Colon (tissue), 2 donors: ENCODE measurements around the gene TNP2.

Experiments
- FAIRE-seq: peaks from 2 replicates; lab custom pipeline; 2012; peaks lifted over from hg19 to GRCh38; lab: Jason Lieb, UNC
- donor health status: control.
- donor health status: control.

The TNP2 gene

DNA sequence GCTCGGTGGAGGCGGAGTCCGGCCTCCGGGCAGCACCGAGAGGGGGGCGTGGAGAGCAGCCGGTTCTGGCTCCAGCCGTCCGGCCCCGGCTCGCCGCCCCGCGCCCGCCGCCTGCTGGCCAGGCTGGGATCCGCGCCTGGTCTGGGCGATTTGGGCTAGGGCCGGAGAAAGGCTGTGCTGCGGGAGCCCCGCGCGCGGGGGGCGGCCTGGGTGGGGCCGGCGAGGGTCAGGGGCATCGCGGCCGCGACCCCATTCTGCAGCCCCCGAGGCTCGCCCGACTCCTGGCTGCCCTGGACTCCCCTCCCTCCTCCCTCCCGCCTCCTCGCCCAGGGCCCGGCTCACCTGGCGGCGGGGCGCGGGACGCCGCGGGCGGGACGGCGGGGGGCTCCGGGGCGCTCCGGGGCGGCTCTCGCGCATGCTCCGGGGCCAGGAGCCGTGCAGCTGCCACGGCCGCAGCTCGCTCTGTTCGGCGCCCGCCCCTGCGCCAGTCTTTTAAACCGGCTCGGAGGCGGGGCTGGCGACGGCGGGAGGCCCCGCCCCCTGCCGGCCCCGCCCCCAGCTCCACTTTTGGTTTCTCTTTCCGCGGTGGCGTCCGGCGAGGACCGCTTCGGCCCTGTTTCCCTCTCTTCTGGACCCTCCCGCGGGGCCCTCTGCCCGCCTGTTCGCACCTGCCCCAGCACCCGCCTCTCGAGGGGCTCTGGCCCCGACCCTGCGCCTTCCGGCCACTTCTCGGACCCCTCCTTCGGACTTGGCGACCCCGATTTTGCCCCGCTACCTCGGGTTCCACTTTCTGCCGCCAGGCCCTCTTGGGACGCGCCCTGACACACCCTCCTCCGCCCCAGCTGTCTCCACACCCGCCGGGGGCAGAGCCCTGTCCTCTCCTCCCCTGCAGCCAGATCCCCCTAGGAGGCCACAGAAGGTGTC, 13.1 kb downstream of the TNP2 start, which contains the start of gene SOCS1:
Gene SOCS1, minus strand, starts transcription at position 468 of the 924 bp plus-strand sequence. CDS start 726 bp downstream, outside the sequence.
- FAIRE-seq = no peak

DNA sequence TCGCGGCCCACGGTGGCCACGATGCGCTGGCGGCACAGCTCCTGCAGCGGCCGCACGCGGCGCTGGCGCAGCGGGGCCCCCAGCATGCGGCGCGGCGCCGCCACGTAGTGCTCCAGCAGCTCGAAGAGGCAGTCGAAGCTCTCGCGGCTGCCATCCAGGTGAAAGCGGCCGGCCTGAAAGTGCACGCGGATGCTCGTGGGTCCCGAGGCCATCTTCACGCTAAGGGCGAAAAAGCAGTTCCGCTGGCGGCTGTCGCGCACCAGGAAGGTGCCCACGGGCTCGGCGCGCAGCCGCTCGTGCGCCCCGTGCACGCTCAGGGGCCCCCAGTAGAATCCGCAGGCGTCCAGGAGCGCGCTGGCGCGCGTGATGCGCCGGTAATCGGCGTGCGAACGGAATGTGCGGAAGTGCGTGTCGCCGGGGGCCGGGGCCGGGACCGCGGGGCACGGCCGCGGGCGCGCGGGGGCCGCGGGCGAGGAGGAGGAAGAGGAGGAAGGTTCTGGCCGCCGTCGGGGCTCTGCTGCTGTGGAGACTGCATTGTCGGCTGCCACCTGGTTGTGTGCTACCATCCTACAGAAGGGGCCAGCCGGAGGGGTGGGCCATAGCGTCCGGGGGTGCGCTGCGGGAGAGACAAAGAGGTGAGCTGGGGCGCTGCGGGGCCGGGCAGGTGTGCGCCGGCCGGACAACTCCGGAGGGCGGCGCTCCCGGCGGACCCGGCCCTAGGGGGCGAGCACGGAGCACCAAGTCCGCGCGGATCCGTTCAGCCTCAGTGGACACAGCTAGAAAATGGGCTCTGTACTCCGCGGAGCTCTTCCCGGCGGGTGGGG, 14.0 kb downstream of the TNP2 start:
- no peak for FAIRE-seq

DNA sequence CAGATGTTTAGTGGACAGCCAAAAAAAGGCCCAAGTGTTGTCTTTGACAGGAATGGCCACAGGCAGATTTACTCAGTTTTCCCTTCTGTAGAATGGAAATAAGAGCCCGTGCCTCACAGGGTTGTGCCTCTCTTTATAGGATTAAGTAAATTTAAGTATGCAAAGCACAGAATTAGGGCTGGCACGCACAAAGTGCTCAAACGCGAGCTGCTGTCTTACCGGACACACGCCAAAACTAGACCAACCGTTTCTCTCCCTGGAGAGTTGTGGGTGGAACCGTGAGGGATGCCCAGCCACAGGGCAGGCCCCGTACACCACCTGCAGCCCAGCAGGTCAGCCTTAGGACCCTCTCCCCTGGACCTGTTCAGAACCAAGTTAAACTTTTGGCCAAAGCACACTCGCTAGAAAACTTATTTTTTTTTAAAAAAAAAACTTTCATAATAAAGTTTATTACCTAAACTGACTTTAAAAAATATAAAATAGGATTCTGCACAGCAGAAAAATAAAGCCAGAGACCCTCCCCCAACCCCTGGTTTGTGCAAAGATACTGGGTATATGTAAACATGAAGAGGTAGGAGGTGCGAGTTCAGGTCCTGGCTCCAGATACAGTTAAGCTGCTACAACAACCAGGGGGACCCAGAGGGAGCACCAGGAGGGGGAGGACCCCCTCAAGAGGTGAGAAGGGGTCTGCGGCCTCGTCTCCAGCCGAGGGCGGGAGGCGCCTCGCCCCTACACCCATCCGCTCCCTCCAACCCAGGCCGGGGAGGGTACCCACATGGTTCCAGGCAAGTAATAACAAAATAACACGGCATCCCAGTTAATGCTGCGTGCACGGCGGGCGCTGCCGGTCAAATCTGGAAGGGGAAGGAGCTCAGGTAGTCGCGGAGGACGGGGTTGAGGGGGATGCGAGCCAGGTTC, 14.9 kb downstream of the TNP2 start:
- no peak for FAIRE-seq

DNA sequence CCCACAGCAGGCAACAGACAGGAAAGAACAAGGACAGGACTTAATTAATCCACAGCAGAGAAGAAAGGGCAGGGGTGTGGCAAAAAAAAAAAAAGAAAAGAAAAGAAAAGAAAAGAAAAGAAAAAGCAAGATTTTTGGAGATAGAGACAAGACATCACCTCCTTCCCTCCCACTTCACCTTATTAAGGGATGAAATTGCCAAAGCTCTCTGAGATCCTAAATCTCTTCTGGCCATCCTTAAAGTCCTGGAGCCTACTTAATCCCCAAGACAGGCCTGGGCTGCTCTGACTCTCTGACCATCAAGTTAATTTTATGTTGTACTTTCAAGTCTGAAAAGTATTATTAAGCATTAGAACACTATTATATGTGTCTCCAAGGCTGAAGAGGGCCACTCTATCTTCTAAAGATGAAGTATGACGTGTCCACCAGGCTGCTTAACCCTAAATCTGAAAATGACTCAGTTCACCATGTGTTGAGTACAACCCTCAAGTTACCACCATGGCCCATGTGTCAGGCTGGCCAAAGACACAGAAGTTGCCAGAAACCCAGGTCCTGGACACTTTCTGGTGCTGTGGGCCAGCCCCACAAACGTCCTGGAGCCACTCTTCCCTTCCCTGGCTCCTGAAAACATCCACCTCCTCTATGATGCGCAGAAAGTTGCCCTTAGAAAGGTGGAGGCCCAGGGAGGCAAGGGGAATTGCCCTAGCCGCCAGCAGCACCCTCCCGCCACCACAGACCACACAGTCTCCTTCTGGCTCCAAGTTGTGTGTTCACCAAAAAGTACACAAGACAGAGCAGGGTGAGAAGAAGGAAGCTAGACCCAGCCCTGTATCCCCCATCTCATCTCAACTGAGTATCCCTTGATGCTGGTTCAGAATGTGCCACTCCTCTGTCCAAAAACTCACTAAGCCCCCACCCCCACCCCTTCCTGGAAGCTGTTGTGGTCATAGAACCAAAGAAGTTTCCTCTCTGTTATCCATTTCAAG, 15.8 kb downstream of the TNP2 start:
- no peak for FAIRE-seq

DNA sequence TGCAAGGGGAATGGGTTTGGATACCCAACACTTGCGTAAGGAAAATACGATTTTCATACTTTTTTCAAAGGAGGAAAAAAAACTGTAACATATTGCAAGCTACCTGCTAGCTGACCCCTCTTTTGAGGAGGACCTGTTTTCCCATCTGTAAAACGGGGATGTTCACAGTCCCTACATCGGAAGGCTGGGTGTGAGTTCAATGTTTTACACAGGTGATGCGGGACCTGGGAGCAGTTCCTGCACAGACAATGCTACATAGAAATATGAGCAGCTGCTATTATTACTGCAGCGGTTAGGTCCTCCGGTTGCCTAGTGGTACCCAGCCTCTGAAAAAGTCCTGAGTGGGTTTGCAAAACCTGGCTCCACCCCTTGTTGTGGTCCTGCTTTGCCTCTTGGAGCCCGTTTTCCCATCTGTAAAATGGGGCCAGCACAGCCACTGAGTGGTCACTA, 16.6 kb downstream of the TNP2 start:
- FAIRE-seq = no peak

DNA sequence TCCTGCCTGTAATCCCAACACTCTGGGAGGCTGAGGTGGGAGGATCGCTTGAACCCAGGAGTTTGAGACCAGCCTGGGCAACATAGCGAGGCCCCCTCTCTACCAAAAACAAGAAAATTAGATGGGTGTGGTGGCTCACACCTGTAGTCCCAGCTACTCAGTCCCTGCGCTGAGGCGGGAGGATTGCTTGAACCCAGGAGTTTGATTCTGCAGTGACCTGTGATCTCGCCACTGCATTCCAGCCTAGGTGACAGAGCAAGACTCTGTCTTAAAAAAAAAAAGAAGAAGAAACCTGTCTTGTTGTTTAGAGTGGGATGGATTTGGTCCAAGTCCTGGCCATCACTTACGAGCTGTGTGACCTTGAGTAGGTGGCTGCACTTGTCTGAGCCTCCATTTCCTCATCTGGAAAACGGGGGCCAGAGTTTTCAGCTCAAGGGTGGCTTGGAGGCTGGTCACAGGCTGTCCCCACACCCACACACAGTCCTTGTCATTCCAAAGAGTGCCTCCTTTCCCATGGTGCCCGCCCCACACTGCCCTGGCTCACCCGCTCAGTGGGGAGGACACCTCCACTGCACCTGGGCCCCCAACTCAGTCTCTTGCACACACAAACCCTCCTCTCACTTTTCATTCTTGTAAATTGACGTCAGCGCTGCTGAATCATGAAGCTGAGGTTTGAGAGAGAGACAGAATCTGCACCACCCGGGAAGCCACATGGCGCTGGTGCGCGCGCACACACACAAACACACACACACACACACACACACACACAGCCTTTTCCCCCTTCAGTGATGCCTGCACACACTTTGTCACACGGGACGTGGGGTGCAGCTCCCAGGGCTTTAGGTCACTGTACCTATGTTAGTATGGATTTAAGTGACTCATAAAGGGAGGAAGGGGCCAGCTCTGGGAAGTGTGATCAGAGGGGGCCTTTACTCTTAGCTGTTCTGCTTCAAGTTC, 17.3 kb downstream of the TNP2 start:
- FAIRE-seq = no peak

DNA sequence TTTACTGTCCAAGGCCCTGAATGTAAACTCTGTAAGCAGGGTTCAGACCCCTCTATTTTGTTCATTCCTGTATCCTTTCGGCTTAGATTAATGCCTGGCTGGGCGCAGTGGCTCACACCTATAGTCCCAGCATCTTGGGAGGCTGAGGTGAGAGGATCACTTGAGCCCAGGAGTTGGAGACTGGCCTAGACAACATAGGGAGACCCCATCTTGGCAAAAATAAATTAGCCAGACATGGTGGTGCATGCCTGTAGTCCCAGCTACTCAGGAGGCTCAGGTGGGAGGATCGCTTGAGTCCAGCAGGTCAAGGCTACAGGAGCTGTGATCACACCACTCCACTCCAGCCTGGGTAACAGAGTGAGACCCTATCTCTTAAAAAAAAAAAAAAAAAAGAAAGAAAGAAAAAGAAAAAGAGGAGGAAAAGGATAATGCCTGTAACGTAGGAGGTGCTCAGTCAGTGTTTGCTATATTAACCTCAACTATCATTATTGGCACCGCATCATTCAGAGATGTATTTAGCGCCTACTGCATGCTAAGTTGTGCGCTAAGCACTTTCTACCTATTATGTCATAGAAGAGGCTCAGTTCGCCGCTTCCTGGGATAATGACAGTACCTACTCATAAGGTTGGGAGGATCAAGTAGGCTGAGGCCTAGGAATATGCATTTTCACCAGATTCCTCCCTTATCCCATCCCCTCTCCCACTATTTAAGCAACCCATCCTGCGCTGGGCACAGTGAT, 18.2 kb downstream of the TNP2 start:
- FAIRE-seq = no peak

DNA sequence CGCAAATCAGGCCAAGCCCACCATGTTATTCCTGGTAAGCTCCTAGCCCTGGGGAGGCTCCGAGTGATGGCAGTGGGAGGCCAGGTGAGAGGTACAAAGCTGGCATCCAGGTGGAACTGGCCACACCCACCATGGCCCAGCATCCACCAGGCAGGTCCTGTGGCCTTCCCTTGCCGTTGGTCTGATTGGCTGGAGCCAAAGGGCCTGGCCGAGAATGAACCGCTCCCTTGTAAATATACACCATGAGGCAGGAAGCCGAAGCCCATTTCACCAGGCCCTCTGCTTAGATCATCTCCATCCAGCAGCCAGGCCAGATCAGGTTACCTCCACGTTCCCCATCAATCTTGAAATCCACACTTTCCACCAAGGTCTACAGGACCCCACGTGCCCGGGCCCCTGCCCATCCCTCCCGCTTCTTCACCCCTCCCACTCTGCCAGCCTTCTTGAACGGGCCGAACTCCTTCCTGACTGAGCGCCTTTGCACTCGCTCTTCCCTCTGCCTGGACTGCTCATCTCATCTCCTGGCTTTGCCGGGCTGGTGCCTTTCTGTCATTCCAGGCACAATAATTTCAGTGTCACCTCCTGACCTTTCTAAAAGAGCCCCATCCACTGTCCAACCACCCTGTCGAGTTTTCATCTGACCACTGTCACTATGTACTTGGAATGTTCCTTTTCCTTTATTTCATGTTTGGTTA, 18.9 kb downstream of the TNP2 start:
- FAIRE-seq = no peak

DNA sequence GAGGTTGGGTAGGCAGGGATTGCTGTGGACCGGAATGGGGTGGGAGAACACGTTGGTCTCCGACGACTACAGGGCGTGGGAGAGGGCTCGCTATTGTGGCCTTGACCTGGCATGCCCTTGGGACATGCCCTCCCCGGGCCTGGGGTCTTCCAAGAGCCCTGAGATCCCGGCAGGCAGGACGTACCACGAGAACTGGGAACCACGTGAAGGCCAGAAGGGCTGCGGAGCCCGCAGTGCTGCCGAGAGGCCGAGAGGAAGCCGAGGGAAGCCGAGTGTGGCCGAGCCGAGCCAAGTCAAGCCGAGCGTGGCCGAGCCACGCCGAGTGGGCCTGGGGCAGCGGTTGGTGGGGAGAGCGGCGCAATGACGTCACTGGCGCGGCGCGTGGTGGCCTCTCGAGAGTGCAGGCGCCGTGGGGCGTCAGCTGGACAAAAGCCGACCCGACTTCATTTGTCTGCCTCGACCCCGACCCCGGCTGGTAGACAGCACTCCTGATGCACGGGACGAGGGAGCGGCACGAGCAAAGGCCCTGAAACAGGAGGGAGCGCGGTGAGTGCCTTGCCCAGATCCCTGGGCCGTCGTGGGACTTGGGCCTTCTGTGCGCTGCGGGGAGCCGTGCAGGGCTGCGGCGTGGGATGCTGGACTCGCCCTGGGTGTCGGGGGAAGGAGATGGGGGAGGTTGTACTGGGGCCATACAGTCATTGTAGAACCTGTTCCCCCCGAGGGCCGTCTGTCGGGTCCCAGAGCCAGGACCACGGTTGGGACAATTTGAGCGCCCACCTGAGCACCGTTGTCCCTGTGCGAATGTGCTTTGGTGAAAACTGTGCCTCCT, 19.7 kb downstream of the TNP2 start:
- no peak for FAIRE-seq

DNA sequence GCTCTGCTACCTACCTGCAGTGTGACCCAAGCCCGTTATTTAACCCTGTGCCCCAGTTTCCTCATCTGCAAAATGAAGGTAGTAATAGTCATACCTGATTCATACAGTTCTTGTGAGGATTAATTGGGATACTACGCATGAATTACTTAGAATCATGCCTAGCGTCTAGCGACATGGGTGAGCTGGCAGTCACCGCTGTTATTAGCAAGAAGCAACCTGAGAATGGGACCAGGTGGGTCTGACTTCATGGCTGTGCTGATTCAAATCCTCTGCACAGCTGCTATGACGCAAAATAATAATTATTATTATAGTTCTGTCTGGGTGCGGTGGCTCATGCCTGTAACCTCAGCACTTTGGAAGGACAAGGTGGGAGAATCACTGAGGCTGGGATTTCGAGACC, 21.0 kb downstream of the TNP2 start:
- FAIRE-seq = no peak

DNA sequence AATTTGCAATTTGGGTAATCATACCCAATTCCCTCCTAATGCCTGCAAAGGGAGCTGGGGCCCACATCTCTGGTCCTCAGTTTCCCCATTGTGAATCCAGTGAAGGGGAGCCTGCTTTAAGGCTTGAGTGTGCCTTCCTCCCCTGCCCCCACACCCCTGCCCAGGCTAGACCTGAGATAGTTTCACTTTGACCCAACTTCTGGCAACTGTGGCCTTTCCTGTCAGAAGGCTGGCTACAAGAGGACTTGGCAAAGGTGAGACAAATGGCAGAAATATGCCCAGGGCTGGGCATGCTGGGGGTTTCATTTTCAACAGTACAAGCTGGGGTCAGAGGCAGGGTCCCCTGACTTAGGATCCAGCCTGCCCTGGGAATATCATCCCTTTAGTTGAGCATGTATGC, 23.1 kb downstream of the TNP2 start:
- no peak for FAIRE-seq

DNA sequence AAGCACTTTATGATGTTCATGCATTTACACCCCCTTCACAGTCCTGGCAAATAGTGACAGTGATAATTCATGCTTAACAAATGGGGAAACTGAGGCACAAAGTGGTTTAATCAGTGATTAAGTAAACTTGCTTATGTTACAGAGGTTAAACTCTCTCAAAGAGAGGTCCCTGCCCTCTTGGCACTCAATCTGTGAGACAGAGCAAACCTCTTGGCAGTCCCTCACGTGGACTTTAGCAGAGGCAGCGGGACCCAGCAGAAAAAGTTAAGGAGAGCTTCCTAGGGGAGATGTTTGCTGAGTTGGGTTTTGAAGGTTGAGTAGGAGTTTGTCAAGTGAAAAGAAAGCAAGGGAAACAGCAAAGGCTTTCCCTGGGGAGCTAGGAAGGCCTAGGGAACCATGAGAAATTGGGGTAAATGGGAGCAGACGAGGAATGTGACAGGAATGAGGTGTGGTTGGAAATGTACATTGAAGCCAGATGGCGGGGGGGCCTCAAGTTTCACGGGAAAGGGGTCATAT, 23.8 kb downstream of the TNP2 start:
- no peak for FAIRE-seq

DNA sequence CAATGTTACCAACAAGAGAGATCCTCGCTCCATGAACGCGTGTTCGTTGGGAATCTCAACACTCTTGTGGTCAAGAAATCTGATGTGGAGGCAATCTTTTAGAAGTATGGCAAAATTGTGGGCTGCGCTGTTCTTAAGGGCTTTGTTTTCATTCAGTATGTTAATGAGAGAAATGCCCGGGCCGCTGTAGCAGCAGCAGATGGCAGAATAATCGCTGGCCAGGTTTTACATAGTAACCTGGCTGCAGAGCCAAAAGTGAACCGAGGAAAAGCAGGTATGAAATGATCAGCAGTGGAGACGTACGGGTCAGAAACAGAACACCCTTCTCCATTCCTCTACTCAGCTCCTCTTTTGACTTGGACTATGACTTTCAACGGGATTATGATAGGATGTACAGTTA, 26.5 kb downstream of the TNP2 start:
- no peak for FAIRE-seq

DNA sequence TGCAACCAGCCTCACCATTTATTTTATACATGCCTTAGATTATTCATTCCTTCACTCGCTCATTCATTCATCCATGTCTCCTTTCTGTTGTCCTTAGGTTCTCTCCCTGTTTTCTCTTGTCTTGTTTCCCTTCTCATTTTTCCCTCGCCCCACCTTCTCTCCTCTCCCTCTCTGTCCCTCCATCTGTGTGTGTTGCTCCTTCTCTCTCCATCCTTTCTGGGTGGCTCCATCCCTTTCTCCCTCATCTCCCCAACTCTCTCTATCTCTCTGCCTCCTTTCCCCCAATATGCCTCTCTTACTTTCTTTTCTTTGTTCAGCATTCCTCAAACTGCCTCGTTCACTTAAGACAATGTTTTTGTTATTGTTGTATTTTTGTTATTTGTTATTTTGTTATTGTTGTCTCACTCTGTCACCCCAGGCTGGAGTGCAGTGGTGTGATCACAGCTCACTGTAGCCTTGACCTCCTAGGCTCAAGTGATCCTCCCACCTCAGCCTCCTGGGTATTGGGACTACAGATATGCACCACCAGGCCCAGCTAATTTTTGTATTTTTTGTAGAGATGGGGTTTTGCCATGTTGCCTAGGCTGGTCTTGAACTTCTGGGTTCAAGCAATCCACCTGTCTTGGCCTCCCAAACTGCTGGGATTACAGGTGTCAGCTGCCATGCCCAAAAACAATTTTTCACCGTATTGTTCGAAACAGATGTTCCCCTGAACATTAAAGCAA, 27.5 kb downstream of the TNP2 start:
- FAIRE-seq = no peak

DNA sequence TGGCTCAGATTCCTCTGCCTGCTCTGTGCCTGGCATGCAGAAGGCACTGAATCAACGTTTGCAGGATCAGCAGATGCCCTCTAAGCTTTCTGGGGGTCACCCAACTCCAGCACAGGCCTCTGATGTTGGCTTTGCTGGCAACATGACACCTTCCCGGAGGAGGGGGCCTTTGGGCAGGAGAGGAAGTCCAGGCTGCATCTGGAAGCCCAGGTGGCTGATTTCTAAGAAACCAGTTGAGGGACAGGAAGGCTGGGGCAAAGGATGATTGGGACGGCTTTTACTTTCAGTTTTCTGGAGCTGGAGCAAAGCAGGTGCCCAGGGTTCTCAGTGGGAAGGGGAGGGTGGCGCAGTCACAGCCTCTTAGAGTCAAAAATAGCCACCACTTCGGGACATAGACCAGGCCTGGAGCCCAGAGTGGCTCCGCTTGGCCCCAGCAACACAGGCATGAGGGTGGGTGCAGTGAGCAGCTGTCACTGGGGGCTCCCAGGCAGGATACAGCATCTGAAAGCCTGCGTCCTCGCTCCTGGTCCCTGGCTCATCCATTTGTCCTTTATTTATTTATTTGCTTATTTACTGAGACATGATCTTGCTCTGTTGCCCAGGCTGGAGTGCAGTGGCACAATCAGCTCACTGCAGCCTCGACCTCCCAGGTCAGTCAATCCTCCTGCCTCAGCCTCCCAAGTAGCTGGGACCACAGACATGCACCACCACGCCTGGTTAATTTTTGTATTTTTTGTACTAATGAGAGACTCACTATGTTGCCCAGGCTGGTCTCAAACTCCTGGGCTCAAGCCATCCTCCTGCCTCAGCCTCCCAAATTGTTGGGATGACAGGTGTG, 28.3 kb downstream of the TNP2 start:
- FAIRE-seq = no peak
